Measurements from ENCODE around the gene CHSY1.

Gene CHSY1

DNA sequence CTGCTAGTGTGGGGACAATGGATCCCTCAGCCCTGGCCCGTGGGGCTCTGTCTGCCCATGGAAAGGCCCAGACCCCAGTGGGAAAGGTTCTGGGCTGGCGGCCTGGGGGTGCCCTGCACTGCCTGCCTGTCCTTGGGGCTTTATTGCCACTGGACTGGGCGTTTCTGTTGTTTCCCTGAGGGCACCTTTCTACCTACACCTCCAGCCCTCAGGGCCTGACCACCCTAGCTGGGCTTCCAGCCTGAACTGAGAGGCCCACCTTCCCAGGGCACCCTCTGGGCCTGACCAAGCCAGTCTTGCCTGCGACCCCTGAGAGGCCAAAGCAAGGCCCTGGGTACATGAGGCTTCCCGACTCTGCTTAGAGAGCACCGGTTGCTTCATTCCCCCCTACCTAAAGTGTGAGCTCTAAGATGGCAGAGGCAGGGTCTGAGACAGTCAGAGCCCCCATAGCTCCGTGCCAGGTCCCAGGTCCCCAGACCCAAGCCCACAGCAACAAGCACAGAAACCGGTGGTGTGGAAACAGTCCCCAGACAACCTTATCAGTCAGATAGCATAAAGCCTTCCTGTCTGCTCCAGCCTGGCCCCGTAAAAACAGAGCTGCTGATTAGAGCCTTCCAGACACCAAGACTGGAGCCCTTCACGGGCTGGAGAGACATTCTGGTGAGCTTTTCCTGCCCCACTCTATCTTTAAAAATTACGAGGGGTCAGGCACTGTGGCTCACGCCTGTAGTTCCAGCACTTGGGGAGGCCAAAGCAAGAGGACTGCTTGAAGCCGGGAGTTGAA, 102.8 kb downstream of the CHSY1 start:
- DNase-seq = no peak

GRCh38 chr15:101148166-101148880, 103.5 kb downstream of the CHSY1 start:
- no peak for DNase-seq

- DNase-seq = no peak
Observed at GRCh38 chr15:101147181-101147580, 104.7 kb downstream of the CHSY1 start.

- DNase-seq = no peak
Observed at GRCh38 chr15:101146118-101146702, 105.6 kb downstream of the CHSY1 start.

- DNase-seq = no peak
Observed at GRCh38 chr15:101145362-101145761, 106.5 kb downstream of the CHSY1 start.

- DNase-seq = no peak
Observed at GRCh38 chr15:101143321-101143720, 108.5 kb downstream of the CHSY1 start.

GRCh38 chr15:101142711-101143110, 109.1 kb downstream of the CHSY1 start:
- no peak for DNase-seq

DNA sequence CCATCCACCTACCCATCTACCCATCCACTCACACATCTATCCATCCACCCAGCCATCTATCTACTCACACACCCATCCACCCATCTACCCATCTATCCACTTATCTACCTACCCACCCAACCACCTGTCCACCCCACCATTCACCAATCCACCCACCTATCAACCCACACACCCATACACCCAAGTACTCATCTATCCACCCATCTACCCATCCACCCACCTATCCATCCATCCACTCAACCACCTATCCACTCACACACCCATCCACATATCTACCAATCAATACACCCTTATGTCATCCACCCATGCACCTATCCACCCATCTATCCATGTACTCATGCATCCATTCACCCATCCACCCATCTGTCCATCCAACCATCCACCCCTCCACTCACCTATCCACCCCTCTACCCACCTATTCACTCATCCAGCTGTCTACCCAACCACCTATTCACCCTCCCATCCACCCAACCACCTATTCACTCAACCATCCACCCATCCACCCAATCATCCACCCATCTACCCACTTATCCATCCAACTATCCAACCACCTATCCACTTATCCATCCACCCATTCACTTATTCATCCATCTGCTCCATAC, 109.8 kb downstream of the CHSY1 start:
- DNase-seq = no peak

DNA sequence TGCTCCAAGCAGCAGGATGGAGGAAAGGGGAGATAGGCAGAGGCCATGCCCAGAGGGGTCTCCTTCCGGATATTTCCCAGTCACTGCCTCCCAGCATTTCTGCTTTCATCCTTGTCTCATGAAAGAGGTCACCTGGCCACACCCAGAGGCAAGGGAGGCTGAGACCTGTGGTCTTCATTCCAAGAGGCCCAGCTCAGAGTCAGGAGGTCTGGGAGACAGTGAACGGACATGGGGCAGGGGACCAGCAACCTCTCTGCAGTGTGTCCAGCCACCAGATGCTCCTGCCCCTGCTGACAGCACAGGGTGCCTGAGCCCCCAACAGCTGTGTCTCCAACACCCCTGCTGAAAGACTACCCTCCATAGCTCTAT, 111.2 kb downstream of the CHSY1 start:
- no peak for DNase-seq

DNA sequence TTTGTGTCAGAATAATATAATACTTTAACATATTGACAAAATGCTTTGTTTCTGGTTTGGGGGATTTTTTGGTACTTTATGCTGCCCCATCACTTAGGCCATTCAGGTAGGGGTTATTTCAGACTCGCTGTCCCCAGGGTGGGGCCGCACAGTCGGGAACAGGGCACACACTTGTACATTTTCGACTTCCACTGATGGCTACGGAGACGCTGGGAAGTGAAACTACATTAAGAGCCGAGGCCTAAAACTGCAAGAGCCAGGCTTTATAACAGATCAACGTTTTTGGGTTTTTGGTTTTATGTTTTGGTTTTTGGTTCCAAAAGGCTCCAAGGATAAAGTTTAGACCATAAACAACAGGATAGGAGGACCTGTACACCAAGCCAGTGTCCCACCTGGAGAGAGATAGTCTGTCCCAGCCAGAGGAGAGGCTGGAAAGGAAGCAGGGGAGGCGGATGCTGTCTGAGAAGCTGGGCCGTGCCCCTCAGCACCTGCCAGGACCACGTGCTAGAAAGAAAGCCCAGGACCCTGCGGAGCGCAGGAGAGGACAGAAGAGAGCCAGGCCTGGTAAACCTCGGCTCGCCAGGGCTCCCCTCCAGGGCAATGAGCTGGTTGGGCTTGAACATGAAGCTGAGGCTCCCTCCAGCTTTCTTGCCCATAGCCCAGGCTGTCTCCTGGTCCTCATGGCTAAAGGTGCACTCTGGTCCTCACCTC, 111.7 kb downstream of the CHSY1 start:
- DNase-seq = no peak

GRCh38 chr15:101138913-101139880, 112.7 kb downstream of the CHSY1 start:
- peak in 2 of 3 experiments; percentile 12 to 81 for DNase-seq

DNA sequence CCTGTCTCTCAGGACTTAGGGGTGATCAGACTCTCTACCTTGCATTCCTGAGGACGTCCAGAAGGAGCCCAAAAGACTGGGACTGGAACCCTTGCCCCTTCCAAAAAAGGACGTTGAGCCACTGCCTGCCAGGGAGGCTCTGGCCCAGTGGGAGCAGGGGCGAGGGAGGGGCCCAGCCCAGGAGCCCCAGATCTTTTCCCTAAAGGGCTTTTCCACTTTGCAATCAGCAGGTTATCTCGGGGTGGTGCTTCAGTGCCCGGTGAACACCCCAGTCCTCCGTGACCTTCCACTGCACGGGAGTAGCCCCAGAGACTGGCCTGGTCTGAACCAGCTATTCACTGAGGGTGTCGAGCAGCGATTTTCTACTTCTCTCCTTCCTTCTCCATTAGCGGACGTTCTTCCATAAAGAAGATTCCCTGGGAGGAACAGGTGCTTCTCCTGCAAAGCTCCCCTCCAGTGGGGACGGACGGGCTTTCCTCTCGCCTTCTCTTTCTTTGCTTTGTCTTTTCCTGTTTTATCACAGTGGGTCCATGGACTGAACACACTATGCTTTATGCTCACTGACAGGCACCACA, 113.7 kb downstream of the CHSY1 start:
- no peak for DNase-seq

DNA sequence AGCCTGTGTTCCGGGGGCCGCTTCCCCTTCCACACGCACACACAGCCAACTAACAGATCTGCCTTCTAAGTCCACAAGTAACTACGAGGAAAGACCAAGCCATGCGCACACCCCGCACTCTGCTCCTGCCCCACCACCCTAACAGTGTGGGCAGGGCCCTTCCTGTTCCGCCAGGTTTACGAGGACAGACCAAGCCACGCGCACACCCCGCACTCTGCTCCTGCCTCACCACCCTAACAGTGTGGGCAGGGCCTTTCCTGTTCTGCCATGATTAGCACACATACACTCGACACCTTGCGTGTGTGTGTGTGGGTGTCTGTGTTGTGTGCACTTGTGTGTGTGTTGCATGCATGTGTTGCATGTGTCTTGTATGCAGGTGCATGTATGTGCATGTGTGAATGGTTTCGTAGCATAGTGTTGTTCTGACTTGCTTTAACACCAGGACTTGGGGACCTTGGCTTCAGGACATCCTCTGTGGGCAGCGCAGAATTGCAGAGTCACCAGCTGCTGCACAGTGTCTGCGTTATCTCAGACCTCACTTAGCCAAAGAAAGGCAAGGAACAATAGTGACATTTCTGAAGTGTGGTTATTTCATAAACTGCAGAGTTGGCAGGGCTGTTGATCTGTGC, 114.4 kb downstream of the CHSY1 start:
- no peak for DNase-seq

DNA sequence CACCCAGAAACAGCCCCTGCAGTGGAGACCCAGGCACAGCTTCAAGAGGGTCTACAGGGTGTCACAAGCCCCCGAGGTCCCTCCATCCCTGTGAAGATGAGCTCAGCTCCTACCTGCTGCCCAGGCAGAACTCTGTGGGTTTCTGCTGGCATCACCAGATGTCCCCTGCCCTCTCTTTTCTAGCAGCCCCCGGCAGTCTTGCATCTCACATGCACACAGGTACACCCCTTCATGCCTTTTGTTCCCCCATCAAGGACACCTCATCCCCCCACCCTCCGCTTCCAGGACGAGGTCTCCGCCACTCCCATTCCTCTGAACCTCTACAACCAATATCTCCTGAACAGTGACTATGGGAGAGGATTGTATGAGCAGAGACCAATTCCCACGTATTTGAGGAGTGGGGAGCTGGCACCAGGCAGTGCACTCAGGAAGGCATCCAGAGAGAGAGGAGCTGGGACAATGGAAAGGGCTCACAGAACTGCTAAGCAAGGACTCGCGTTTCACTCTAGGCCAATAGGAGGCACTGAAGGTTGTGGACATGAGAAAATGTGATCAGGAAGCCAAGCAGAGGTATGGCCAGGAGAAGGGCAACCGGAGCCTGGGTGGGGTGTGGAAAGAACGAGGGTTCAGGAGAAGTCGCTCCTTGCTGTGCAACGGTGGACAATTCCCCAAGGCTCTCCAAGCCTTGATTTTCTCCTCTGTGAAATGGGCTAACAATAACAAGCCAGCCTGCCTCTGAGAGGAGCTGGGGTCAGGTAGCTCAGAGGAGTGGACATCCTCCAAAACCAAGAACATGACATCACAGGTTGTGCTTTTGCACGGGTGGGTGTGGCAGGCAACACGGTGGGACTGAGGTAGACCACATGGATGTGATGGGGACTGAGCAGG, 115.2 kb downstream of the CHSY1 start:
- DNase-seq = no peak

DNA sequence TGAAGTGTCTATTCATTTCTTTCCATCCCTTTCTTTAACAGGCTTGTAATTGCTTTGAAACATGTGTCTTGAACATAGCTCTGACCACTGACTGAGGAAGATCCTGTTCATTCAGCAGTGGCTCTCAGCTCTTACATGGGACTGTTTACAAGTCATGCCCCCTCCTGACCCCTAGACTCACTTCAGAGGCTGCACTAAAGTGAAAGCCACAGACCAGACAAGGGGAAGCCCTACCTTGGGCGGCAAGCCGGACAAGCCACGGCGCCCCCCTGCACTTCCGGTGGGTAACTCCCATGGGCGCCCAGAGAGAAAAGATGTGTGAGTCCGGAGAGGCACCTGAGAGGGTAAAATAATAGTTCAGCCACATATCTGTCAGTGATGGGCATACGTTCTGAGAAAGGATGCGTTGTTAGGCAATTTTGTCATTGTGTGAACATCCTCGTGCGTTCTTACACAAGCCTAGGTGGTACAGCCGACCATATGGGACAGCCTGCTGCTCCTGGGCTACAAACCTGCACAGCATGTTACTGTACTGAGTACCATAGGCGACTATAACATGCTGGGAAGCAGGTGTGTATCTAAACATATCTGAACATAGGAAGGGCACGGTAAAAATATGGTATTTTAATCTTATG, 116.2 kb downstream of the CHSY1 start:
- DNase-seq = no peak

DNA sequence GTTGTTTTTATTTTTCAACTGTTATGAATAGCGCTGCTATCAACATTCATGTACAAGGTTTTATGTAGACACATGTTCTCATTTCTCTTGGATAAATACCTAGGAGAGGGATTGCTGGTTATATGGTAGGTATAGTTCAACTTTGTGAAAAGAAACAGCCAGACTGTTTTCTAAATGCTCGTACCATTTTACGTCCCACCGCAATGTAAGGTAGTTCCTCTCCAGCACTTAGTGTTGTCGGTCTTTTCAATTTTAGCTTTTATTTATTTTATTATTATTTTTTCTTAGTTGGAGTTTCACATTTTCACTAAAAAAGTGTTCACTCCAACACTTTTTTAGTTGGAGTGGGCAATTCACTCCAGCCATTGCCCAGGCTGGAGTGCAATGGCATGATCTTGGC, 117.1 kb downstream of the CHSY1 start:
- no peak for DNase-seq

DNA sequence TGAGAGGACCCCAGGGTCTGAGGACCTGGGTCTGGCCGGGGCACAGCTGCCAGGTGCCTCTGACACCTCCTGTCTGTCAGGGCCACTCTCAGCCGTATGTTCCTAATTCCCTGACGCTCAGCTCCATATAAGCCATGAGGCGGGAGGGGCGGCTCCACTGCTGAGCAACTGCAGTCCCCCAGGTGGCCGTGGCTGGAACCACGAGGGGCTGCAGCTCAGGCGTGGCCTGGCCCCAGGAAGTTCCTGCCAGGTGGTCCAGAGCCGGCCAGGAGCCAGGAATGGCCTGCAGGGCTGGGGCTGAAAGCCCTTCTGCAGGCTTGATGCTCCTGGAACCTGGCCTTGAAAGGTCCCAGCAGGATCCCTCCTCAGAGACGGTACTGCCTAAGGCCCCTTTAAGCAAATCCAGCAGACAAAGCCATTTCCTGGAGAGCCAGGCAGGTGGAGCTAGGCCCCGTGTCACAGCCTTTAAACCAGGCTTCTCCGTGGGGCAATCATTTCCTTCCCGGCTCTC, 118.0 kb downstream of the CHSY1 start:
- peak in 2 of 3 experiments; percentile 17 to 60 for DNase-seq

DNA sequence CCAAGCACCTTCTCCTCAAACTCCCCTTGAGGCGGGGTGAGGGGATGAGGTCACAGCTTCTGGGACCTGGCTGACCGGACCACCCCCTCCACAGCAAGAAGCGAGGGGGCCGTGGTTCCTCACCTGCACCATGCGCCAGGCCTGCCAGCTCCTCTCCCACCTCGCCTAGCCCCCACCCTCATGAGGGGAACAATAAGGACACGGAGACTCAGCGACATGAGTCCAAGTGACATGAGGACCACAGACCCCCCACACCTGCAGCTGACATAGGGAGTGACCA, 118.7 kb downstream of the CHSY1 start:
- DNase-seq = no peak
